Neural progenitor cell (in vitro differentiated cells): ENCODE measurements around the gene TFF2.

Experiments used
- EZH2phosphoT487 ChIP-seq: fragments of 200-600 bp; sonication (generic); IDR thresholded peaks from 2 replicates; pipeline ENCODE4 v1.6.1; 2017; ENCODE audit warnings: antibody characterized with exemption
- TF ChIP-seq, protein P1 (sequence below): fragments of 200-600 bp; sonication (generic); IDR thresholded peaks from 2 replicates; pipeline ENCODE4 v1.5.1; 2017; ENCODE audit warnings: antibody characterized with exemption, mild to moderate bottlenecking

DNA sequence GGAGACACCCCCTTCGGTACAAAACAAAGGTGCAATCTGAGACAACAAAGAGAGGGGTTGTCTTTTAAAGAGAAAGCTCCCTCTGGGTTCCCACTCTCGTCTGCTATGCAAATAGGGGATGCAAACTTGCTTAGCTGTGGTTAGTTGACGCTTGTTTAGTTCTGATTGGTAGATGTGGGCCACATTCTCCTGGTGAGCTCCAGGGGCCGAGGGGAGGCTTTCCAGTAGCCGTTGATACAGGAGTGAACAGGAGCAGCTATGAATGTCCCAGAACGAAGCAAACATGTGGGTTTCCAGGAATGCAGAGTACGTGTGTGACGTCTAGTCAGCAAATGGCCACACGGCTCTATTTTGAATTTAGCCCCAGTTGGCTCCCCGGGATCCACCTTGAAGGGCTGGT lies 14.7 kb downstream of the TFF2 start:
- TF ChIP-seq, protein P1, sequence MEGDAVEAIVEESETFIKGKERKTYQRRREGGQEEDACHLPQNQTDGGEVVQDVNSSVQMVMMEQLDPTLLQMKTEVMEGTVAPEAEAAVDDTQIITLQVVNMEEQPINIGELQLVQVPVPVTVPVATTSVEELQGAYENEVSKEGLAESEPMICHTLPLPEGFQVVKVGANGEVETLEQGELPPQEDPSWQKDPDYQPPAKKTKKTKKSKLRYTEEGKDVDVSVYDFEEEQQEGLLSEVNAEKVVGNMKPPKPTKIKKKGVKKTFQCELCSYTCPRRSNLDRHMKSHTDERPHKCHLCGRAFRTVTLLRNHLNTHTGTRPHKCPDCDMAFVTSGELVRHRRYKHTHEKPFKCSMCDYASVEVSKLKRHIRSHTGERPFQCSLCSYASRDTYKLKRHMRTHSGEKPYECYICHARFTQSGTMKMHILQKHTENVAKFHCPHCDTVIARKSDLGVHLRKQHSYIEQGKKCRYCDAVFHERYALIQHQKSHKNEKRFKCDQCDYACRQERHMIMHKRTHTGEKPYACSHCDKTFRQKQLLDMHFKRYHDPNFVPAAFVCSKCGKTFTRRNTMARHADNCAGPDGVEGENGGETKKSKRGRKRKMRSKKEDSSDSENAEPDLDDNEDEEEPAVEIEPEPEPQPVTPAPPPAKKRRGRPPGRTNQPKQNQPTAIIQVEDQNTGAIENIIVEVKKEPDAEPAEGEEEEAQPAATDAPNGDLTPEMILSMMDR = no peak
- no peak for TF ChIP-seq EZH2phosphoT487
